HL-60 (cell line): ENCODE results near the gene RAD18.

Experiments
- DNase-seq, 2 experiments: peaks; one replicate each; pipeline ENCODE4 v3.0.0-alpha.2; 2010 to 2020; ENCODE audit warnings: low read depth in 1 of 2, low spot score in 1 of 2
- H3K27ac ChIP-seq: fragments of 250-450 bp; sonication (Bioruptor Pico); replicated peaks from 2 replicates; pipeline ENCODE4 v1.5.1; 2020; ENCODE audit warnings: mild to moderate bottlenecking, moderate library complexity
- H3K27me3 ChIP-seq: fragments of 250-450 bp; sonication (Bioruptor Pico); 2 replicates; pipeline ENCODE4 v1.5.1; 2021; ENCODE audit warnings: mild to moderate bottlenecking, moderate library complexity; ENCODE audit not compliant: insufficient read depth, poor library complexity, severe bottlenecking
- H3K4me3 ChIP-seq: replicated peaks from 2 replicates; pipeline ENCODE4 v1.5.1; 2011; ENCODE audit warnings: mild to moderate bottlenecking, control low read depth, low read length; ENCODE audit not compliant: insufficient read depth
- GABPA ChIP-seq: IDR thresholded peaks from 2 replicates; pipeline ENCODE4 v1.6.1; 2012; ENCODE audit warnings: low read depth
- POLR2AphosphoS5 ChIP-seq: IDR thresholded peaks from 2 replicates; pipeline ENCODE4 v1.6.1; 2012; ENCODE audit warnings: low read depth
- SPI1 ChIP-seq: IDR thresholded peaks from 2 replicates; pipeline ENCODE4 v1.6.1; 2012; ENCODE audit warnings: low read depth, mild to moderate bottlenecking, borderline replicate concordance
- TF ChIP-seq, protein P1 (sequence below): IDR thresholded peaks from one replicate; pipeline ENCODE4 v1.5.1; 2011; ENCODE audit warnings: low read length, control low read depth, inconsistent platforms; ENCODE audit not compliant: insufficient read depth
- TF ChIP-seq, protein P2 (sequence below): IDR thresholded peaks from 2 replicates; pipeline ENCODE4 v1.6.1; 2012; ENCODE audit warnings: low read depth; ENCODE audit not compliant: insufficient replicate concordance

Gene RAD18

DNA sequence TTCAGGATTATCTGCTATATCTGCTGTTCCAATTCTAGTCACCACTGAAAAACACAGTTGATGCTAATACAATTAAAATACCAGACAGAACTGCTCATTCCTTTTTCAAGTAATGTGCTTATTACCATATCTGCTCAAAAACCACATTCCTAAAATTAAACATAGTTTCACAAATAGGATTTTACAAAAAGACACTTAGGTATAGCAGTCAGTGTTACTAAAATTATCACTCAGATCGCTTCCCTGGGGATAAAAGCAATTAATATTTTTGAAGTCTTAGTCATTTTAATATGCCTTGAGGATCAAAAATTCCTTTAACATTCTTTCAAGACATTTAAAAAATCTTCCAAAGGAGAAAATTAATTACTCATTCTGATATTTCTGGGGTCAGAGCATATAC is 71.5 kb downstream of the RAD18 start:
- no peak for DNase-seq
- Histone ChIP-seq H3K4me3 (no peak overlapping the region), H3K27me3 (no peaks in the 10 kb centered on the region), H3K27ac (no peak overlapping the region)
- no peak for TF ChIP-seq GABPA
- no peak for TF ChIP-seq POLR2AphosphoS5
- TF ChIP-seq, protein P1, sequence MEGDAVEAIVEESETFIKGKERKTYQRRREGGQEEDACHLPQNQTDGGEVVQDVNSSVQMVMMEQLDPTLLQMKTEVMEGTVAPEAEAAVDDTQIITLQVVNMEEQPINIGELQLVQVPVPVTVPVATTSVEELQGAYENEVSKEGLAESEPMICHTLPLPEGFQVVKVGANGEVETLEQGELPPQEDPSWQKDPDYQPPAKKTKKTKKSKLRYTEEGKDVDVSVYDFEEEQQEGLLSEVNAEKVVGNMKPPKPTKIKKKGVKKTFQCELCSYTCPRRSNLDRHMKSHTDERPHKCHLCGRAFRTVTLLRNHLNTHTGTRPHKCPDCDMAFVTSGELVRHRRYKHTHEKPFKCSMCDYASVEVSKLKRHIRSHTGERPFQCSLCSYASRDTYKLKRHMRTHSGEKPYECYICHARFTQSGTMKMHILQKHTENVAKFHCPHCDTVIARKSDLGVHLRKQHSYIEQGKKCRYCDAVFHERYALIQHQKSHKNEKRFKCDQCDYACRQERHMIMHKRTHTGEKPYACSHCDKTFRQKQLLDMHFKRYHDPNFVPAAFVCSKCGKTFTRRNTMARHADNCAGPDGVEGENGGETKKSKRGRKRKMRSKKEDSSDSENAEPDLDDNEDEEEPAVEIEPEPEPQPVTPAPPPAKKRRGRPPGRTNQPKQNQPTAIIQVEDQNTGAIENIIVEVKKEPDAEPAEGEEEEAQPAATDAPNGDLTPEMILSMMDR, result no peak
- TF ChIP-seq, protein P2, sequence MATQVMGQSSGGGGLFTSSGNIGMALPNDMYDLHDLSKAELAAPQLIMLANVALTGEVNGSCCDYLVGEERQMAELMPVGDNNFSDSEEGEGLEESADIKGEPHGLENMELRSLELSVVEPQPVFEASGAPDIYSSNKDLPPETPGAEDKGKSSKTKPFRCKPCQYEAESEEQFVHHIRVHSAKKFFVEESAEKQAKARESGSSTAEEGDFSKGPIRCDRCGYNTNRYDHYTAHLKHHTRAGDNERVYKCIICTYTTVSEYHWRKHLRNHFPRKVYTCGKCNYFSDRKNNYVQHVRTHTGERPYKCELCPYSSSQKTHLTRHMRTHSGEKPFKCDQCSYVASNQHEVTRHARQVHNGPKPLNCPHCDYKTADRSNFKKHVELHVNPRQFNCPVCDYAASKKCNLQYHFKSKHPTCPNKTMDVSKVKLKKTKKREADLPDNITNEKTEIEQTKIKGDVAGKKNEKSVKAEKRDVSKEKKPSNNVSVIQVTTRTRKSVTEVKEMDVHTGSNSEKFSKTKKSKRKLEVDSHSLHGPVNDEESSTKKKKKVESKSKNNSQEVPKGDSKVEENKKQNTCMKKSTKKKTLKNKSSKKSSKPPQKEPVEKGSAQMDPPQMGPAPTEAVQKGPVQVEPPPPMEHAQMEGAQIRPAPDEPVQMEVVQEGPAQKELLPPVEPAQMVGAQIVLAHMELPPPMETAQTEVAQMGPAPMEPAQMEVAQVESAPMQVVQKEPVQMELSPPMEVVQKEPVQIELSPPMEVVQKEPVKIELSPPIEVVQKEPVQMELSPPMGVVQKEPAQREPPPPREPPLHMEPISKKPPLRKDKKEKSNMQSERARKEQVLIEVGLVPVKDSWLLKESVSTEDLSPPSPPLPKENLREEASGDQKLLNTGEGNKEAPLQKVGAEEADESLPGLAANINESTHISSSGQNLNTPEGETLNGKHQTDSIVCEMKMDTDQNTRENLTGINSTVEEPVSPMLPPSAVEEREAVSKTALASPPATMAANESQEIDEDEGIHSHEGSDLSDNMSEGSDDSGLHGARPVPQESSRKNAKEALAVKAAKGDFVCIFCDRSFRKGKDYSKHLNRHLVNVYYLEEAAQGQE, result no peak
- TF ChIP-seq SPI1, result no peak

DNA sequence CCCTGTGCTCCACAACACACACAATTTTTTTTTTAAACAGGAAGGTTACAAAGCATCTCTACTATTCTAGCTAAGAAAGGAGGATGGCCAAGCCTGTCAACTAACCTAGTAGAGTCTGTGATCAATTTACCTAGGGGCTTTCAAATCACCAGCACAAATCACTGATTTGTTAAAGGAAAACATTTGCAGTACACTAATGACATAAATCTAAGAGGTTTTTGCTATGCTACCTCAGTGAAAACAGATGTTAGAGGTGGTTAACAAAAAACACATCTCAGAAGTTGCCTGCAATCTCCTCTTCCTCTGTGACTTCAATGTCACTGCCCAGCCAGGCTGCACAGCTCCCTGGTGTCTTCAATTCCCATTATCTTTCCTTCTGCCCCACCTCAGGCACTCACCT is 72.0 kb downstream of the RAD18 start:
- no peak for DNase-seq
- Histone ChIP-seq H3K27ac (no peak overlapping the region), H3K4me3 (no peak overlapping the region), H3K27me3 (no peaks in the 10 kb centered on the region)
- TF ChIP-seq GABPA (no peak), SPI1 (no peak), POLR2AphosphoS5 (no peak)
- TF ChIP-seq, protein P1, result no peak
- TF ChIP-seq, protein P2, result no peak

DNA sequence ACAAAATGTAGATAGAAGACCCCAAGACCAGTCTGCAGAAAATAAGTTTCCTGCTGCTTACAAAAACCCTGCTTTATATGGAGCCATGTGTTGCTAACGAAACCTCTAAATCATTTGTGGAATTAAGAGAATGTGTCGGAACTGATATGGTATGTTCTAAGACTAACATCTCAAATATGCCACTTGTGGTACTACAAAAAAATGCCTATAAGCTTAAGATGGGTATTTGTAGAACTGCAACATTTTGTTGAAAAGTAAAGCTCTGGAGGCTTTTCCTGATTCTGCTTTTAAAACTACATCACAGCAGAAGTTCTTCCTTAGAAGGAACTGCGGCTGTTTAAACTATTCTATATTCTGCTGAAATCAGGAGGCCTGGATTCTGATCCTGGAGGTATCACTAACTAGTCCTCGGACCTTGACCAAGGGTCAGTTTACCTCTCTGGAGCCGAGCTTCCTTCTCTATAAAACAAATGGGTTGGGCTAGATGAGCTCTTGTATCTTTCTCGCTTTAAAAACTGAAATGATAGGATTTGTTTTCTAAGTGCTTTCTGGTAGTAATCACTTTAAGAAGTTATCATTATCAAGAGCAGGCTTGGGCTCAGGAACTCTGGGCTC is 74.9 kb downstream of the RAD18 start:
- Histone ChIP-seq H3K4me3 (no peak overlapping the region), H3K27me3 (no peaks in the 10 kb centered on the region), H3K27ac (no peak overlapping the region)
- no peak for DNase-seq
- TF ChIP-seq GABPA (no peak), SPI1 (no peak), POLR2AphosphoS5 (no peak)
- TF ChIP-seq, protein P1, result no peak
- TF ChIP-seq, protein P2, result no peak
